GM12864 (cell line): ENCODE results near the gene YKT6.

Experiments
- DNase-seq: peaks from one replicate; pipeline ENCODE4 v3.0.0-alpha.2; 2011; ENCODE audit warnings: low read depth
- H3K4me3 ChIP-seq: 2 replicates; pipeline ENCODE4 v1.5.1; 2011; ENCODE audit warnings: mild to moderate bottlenecking, low read depth, low read length, control low read depth
- CTCF ChIP-seq: IDR thresholded peaks from 2 replicates; pipeline ENCODE4 v1.5.1; 2011; ENCODE audit warnings: low read depth, mild to moderate bottlenecking, moderate library complexity, low read length, control low read depth, inconsistent platforms; ENCODE audit errors: missing control alignments

Gene YKT6

GRCh38 chr7:44156453-44157010 lies 44.2 kb upstream of the YKT6 start:
- H3K4me3 ChIP-seq = no peak overlapping the region

DNA sequence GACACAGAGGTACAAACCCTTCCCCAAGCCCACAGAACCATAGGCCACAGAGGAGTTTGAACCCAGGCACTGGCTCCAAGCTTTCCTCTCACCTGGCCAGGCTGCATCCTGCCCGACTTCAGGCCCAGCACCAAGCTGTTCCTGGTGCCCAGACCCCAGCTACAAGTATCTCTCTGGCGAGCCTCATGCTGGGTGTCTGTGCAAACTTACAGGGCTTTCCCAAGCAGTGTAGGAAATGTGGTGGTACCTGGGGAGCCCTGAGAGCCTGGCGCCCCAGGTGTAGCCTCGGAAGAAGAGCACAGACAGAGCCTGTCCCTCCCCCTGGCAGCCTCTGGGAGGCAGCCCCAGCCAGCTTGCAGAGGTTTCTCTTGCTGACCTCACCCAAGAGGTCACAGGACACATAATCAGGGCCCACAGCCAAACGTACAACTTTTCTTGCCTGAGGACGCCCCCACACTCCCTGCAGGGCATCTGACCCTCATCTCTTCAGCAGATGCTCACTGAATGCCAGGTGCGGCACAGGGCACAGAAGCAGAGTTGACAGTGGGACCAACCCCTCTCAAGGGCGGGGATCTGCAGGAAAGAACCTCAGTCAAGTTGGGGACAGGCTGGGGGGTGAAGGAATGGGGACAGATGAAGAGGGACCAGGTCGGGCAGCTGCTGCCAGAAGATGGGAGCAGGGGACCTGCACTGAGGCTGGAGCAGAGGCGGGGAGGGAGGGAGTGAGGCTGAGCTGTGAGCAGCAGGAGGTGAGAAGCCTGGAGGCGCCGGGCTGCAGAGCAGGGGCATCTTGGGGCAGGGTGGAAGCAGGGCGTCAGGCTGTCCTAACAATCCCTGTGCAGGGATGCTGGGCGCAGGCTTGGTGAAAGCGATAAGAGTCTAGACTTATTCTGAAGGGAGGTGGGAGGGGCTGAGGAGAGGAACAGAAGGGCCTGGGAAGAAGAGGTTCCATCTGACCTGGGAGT lies 43.4 kb upstream of the YKT6 start:
- TF ChIP-seq CTCF = no peak
- no peak for DNase-seq
- H3K4me3 ChIP-seq = no peak overlapping the region

More at GRCh38 chr7:44156453-44157010, 44.2 kb upstream of the YKT6 start:
- DNase-seq = no peak
- TF ChIP-seq CTCF = no peak

DNA sequence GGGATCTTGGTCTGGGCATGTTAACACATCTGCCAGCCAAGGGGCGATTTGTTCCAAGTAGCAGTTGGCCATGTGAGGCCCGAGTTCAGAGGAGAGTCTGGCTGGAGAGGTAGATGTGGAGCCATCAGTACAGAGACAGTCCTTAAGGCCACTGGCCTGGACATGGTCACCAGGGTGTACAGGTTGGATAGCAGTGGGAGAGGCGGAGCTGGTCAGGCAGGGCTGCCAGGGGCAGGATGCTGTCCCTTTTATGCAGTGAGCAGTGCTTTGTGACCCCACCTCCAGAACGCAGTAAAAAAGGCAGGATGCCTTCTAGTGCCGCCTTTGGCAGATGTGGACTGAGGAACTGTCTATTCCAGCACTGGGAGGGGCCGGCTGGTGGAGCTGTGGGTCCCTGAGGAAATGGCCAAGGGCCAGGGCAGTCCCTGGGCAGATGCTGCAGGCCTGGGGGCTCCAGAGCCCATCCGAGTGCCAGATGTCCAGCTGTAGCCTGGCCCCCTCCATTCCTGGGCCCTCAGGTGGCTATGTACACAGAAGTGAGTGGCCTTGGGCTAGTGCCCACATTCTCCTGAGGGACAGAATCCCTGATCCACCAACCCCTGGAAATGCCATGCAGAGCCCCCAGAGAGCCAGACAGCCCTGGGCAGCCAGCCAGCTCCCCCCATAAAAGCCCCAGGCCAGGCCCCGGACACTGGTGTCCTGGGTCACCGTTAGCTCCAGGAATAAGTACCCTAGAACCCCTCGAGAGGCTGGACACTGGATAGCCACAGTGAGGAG lies 42.5 kb upstream of the YKT6 start:
- DNase-seq = no peak
- no peak for TF ChIP-seq CTCF
- no peak overlapping the region for H3K4me3 ChIP-seq

DNA sequence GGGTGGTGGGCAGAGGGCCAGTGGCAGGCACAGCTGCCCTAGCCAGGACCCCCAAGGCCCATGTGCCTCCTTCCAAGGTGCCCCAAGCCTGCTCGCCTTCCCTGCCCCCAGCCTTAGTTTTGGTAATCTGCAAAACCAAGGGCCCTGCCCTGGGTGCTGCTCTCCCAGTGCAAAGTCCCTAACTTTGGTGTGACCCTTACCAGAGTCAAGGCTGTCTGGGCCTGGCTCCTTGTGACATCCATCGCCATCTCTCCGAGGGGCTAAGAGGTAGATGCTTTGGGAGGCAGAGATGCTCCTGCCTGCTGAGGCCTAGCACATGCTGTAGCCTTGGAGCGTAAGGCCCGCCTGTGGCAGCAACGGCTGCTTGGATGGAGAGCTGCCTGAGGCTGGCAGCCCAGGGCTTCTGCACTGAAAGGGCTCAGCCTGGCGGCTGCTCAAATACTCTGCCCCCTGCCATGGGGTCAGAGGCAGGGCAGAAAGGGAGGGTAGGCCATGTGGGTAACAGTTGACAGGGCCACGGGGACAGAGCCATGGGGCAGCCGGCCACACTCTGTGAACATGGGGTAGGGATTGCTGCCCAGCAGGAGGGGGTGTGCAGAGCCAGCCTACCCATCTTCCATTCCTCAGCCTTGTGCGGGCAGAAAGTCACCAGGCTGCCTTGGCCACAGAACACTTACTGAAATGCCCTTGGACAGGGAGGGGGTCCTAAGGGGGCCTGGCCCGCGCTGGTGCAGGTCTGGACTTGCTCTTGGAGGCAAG lies 41.7 kb upstream of the YKT6 start:
- no peak for DNase-seq
- no peak overlapping the region for H3K4me3 ChIP-seq
- TF ChIP-seq CTCF = no peak

- H3K4me3 ChIP-seq = no peak overlapping the region
- no peak for DNase-seq
- no peak for TF ChIP-seq CTCF
Measured at GRCh38 chr7:44159824-44160630, 40.8 kb upstream of the YKT6 start.

- DNase-seq = no peak
- no peak overlapping the region for H3K4me3 ChIP-seq
- no peak for TF ChIP-seq CTCF
Measured at GRCh38 chr7:44161371-44161770, 39.4 kb upstream of the YKT6 start.
